Medulla oblongata (tissue), 1 donor: ENCODE results near the gene MAN2A1.

Experiments
- DNase-seq: peaks from one replicate; pipeline ENCODE4 v3.0.0-alpha.2; 2015; ENCODE audit errors: extremely low spot score

MAN2A1 gene

GRCh38 chr5:109907731-109908130 is 218.0 kb downstream of the MAN2A1 start:
- no peak for DNase-seq

GRCh38 chr5:109908366-109908765 is 218.6 kb downstream of the MAN2A1 start:
- no peak for DNase-seq

- no peak for DNase-seq
These were observed 221.1 kb downstream of the MAN2A1 start for GRCh38 chr5:109910874-109911273.

DNA sequence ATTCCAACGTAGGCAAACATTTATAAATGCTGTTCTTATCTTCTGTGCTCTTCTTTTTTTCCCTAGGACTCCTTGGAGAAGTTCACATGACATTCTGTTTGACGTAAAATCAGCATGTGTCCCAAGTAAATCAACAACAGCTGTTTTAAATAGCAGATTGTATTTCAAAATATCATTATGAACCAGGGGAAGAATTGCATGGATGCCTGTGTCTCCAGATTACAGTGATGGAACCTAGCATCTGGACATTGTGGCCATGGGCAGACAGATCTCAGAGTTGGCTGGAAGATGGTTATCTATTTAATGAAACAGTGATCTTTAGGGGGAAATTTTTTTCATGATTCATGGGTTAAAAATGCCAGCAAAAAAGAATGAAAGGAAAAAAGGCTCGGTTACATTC is 222.0 kb downstream of the MAN2A1 start:
- DNase-seq: no peak

DNA sequence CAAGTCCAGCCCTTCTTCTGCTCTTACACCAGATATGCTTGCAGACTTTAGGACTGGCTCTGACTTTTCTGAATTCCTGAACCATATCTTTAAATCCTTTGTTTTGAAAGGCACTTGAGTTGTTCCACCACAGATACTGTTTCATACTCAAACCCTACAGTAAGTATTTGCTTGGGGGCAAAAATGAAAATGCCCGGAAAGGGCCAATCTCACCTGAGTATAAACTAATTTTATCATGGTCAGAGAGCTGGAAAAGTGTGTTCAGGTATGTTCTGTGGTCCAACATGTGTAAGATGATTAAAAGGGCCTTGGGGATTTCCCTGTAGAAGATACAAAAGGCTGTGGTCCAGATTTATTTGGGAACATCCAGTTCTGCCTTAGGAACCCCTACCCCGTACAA is 225.2 kb downstream of the MAN2A1 start:
- no peak for DNase-seq

GRCh38 chr5:109916481-109917153 is 226.9 kb downstream of the MAN2A1 start:
- no peak for DNase-seq
